ENCODE data around the gene KCNQ5.

KCNQ5 gene

GRCh38 chr6:72826037-72826436 is 204.2 kb downstream of the KCNQ5 start:
- FAIRE-seq (no peak), DNase-seq (ENCODE audit: insufficient read length, low spot score) (no peak)
- TF ChIP-seq CTCF (IDR thresholded peaks at IDR 0.05; ENCODE audit: insufficient read depth, missing control alignments), result no peak

GRCh38 chr6:72826744-72827438 is 205.0 kb downstream of the KCNQ5 start:
- DNase-seq (ENCODE audit: insufficient read length, low spot score) (no peak), FAIRE-seq (no peak)
- TF ChIP-seq CTCF (IDR thresholded peaks at IDR 0.05; ENCODE audit: insufficient read depth, missing control alignments), result no peak

GRCh38 chr6:72828904-72829303 is 207.0 kb downstream of the KCNQ5 start:
- FAIRE-seq (no peak), DNase-seq (ENCODE audit: insufficient read length, low spot score) (no peak)
- TF ChIP-seq CTCF (IDR thresholded peaks at IDR 0.05; ENCODE audit: insufficient read depth, missing control alignments), result no peak

GRCh38 chr6:72832271-72832670 is 210.4 kb downstream of the KCNQ5 start:
- FAIRE-seq, result no peak
- DNase-seq (ENCODE audit: insufficient read length, low spot score), result no peak

GRCh38 chr6:72835749-72836148 is 213.9 kb downstream of the KCNQ5 start:
- TF ChIP-seq CTCF (IDR thresholded peaks at IDR 0.05; ENCODE audit: insufficient read depth, missing control alignments), result no peak
- DNase-seq (ENCODE audit: insufficient read length, low spot score), result no peak
- FAIRE-seq, result no peak

More at GRCh38 chr6:72832271-72832670, 210.4 kb downstream of the KCNQ5 start:
- no peak for TF ChIP-seq CTCF (IDR thresholded peaks at IDR 0.05; ENCODE audit: insufficient read depth, missing control alignments)

- no peak for TF ChIP-seq CTCF (IDR thresholded peaks at IDR 0.05; ENCODE audit: insufficient read depth, missing control alignments)
- FAIRE-seq (no peak), DNase-seq (ENCODE audit: insufficient read length, low spot score) (no peak)
These were observed 215.1 kb downstream of the KCNQ5 start for GRCh38 chr6:72836971-72837370.

GRCh38 chr6:72841195-72841594 is 219.3 kb downstream of the KCNQ5 start:
- no peak for TF ChIP-seq CTCF (IDR thresholded peaks at IDR 0.05; ENCODE audit: insufficient read depth, missing control alignments)
- FAIRE-seq (no peak), DNase-seq (ENCODE audit: insufficient read length, low spot score) (no peak)

Measured in D721Med (cell line).